Osteoblast (primary cell): ENCODE data around the gene EIF1. TPM values are rescaled to one million over a fixed set of nuclear protein-coding genes. Genes with fewer than 3 reads are reported as not detected.
A peak's percentile ranks its signal among the peaks of the same experiment; 100 is the strongest.

Source experiments
- DNase-seq: peaks from one replicate; pipeline ENCODE4 v3.0.0; 2011; ENCODE audit warnings: low spot score, mixed read lengths; ENCODE audit not compliant: insufficient read length; ENCODE audit errors: missing footprints
- H2AFZ ChIP-seq: 2 replicates; pipeline ENCODE4 v1.6.0; 2011; ENCODE audit warnings: mild to moderate bottlenecking, low read length
- H3K27ac ChIP-seq: 2 replicates; pipeline ENCODE4 v1.5.1; 2011; ENCODE audit warnings: mild to moderate bottlenecking, low read depth, low read length, moderate library complexity
- H3K27me3 ChIP-seq: 2 replicates; pipeline ENCODE4 v1.6.0; 2012; ENCODE audit warnings: mild to moderate bottlenecking, control low read depth, inconsistent platforms, low read length, moderate library complexity; ENCODE audit not compliant: insufficient read depth
- H3K36me3 ChIP-seq: 2 replicates; pipeline ENCODE4 v1.5.1; 2011; ENCODE audit warnings: mild to moderate bottlenecking, low read length, control low read depth, moderate library complexity; ENCODE audit not compliant: insufficient read depth
- H3K4me1 ChIP-seq: 2 replicates; pipeline ENCODE4 v1.5.1; 2011; ENCODE audit warnings: mild to moderate bottlenecking, low read length, control low read depth, moderate library complexity; ENCODE audit not compliant: insufficient read depth
- H3K4me2 ChIP-seq: 2 replicates; pipeline ENCODE4 v1.6.0; 2011; ENCODE audit warnings: mild to moderate bottlenecking, low read length; ENCODE audit not compliant: insufficient read depth
- H3K4me3 ChIP-seq: fragments of 200-600 bp; sonication (generic); 3 replicates; pipeline ENCODE4 v1.5.1; 2012; ENCODE audit warnings: mild to moderate bottlenecking, low read length, inconsistent platforms; ENCODE audit not compliant: insufficient read depth
- H3K79me2 ChIP-seq: 2 replicates; pipeline ENCODE4 v1.6.0; 2012; ENCODE audit warnings: mild to moderate bottlenecking, low read length, control low read depth, inconsistent platforms; ENCODE audit not compliant: insufficient read depth
- H3K9me3 ChIP-seq: 2 replicates; pipeline ENCODE4 v1.5.1; 2011; ENCODE audit warnings: low read depth, low read length, control low read depth
- H4K20me1 ChIP-seq: 2 replicates; pipeline ENCODE4 v1.6.0; 2012; ENCODE audit warnings: mild to moderate bottlenecking, low read length, control low read depth; ENCODE audit not compliant: insufficient read depth
- CTCF ChIP-seq: IDR thresholded peaks from 2 replicates; pipeline ENCODE4 v1.5.1; 2011; ENCODE audit warnings: mild to moderate bottlenecking, low read depth, low read length, moderate library complexity; ENCODE audit errors: extremely low read depth
- total RNA-seq: library from RNA; depleted of rRNA; stranded (reverse); fragments of >200 nt; gene quantifications from 2 replicates; pipeline ENCODE4 v1.2.3, GENCODE V29; 2012

EIF1 gene
- total RNA-seq, 1 donor: 94.5 TPM

GRCh38 chr17:41707803-41708669, 19.4 kb downstream of the EIF1 start:
- peak; percentile 52 for DNase-seq
- H3K79me2 ChIP-seq: no peaks in the 10 kb centered on the region
- no peak overlapping the region for H3K4me2 ChIP-seq
- H3K9me3 ChIP-seq: no peaks in the 10 kb centered on the region
- no peak overlapping the region for H2AFZ ChIP-seq
- H3K36me3 ChIP-seq: no peaks in the 10 kb centered on the region
- H4K20me1 ChIP-seq: no peaks in the 10 kb centered on the region
- H3K4me3 ChIP-seq: no peak overlapping the region
- TF ChIP-seq CTCF: no peak
- H3K27ac ChIP-seq: no peak overlapping the region
- H3K27me3 ChIP-seq: peaks cover 5% of the 10 kb centered on the region
- H3K4me1 ChIP-seq: peaks cover 3% of the 10 kb centered on the region

DNA sequence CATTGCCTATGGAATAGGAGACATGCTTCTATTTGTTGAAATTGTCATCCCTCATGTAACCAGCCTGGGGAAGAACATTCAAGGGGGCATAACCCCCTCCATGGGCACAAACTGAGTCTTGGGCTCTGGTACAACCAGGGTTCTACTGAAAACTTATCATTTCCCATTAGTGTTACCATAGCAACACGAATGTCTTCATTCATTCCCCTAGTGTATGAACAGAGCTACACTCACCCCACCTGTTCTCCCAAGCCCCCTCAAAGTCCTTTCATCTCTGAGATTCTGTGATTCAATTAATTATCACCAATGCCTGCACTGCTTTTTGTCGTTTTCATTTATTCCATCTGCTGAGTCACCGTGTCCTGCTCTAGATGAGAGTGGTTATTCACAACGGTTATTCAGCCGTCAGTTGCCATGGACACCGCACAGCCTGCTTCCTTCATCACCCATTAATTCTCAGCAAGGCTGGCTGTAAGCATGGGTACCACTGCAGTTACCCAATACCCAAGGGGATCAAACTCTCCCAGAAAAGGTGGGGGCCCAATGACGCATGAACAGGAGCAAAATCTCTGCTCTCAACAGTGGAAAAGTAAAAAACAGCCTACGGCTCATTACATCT, 21.9 kb downstream of the EIF1 start:
- H3K4me1 ChIP-seq: no peaks in the 10 kb centered on the region
- no peak overlapping the region for H3K4me3 ChIP-seq
- H3K9me3 ChIP-seq: no peaks in the 10 kb centered on the region
- no peaks in the 10 kb centered on the region for H4K20me1 ChIP-seq
- TF ChIP-seq CTCF: no peak
- peak; percentile 92 for DNase-seq
- H3K27ac ChIP-seq: no peak overlapping the region
- no peaks in the 10 kb centered on the region for H3K79me2 ChIP-seq
- H3K4me2 ChIP-seq: no peak overlapping the region
- no peaks in the 10 kb centered on the region for H3K36me3 ChIP-seq
- H3K27me3 ChIP-seq: peaks cover 12% of the 10 kb centered on the region
- no peak overlapping the region for H2AFZ ChIP-seq

DNA sequence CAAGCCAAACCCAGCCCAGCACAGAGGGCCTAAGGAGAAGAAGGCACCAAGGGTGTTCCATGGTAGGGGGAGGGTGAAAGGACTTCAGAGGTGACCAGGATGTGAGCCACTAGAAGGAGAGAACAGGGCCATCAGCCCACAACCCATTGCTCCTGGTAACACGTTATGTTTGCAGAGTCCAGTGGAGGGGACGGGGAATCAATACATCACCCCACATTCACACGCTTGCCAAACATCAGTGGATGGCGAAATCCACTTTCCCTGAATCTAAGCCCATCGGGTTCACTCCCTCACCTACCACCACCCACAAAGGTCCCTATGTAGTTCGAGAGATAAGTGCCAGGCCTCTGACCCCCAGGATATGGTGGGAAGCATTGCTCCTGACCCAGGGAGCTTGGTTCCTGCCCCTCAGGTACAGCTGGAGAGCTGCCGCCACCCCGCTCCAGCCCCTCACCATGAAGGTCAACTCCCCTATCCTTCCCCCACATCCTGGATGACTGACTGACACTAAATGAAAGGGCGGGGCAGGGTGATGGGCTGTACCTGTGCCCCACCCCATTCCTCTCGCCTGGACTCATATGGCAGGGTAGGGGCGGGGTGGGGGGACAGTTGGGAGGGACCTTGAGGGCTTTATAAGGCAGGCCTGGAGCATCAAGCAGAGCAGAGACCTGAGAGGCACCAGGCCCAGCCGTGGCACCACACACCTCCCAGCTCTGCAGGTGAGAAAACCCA, 23.1 kb downstream of the EIF1 start, which contains the start of gene GAST:
GAST (plus strand) TSS at position 663 of the 732 bp plus-strand sequence. CDS start 3,106 bp downstream, outside the sequence.
- peak; percentile 74 for DNase-seq
- H3K4me2 ChIP-seq: no peak within 1 kb of the TSS
- H3K9me3 ChIP-seq: no peaks in the 10 kb centered on the region
- no peak within 1 kb of the TSS for H2AFZ ChIP-seq
- TF ChIP-seq CTCF: no peak
- H3K4me3 ChIP-seq: no peak within 1 kb of the TSS
- H3K27ac ChIP-seq: no peak within 1 kb of the TSS
- no peaks in the 10 kb centered on the region for H3K4me1 ChIP-seq
- peaks cover 12% of the 10 kb centered on the region for H3K27me3 ChIP-seq
- no peaks in the 10 kb centered on the region for H3K79me2 ChIP-seq
- H3K36me3 ChIP-seq: no peaks in the 10 kb centered on the region
- no peaks in the 10 kb centered on the region for H4K20me1 ChIP-seq
